HepG2 (cell line): Measurements from ENCODE around the gene SIVA1. TPM values are rescaled to one million over a fixed set of nuclear protein-coding genes. Genes with fewer than 3 reads are reported as not detected.
A peak's percentile ranks its signal among the peaks of the same experiment; 100 is the strongest.

ENCODE experiments used
- CENPBD1 ChIP-seq: sonication (generic); formaldehyde crosslinking; IDR thresholded peaks from 2 replicates; pipeline ENCODE4 v1.8.0; 2022; ENCODE audit warnings: missing genetic modification reagents, low read depth, mild to moderate bottlenecking, borderline replicate concordance
- CERS6 ChIP-seq: sonication (generic); formaldehyde crosslinking; IDR thresholded peaks from 2 replicates; pipeline ENCODE4 v1.5.0; 2020; ENCODE audit warnings: missing genetic modification reagents
- GATAD2A ChIP-seq: IDR thresholded peaks from 2 replicates; pipeline ENCODE4 v1.6.1; 2016
- NFKBIZ ChIP-seq: IDR thresholded peaks from 2 replicates; pipeline ENCODE4 v1.6.1; 2018; ENCODE audit warnings: missing genetic modification reagents, missing compliant biosample characterization
- PHF8 ChIP-seq: sonication (generic); formaldehyde crosslinking; IDR thresholded peaks from 2 replicates; pipeline ENCODE4 v1.5.0; 2020; ENCODE audit warnings: missing genetic modification reagents
- PPARG ChIP-seq: conservative IDR thresholded peaks from 2 replicates; pipeline ENCODE4 v1.6.1; 2016; ENCODE audit warnings: missing biosample characterization, missing genetic modification reagents
- REL ChIP-seq: sonication (generic); formaldehyde crosslinking; conservative IDR thresholded peaks from 2 replicates; pipeline ENCODE4 v1.8.0; 2022; ENCODE audit warnings: mild to moderate bottlenecking, missing genetic modification reagents, moderate library complexity
- SIN3A ChIP-seq: IDR thresholded peaks from 2 replicates; pipeline ENCODE4 v1.6.1; 2011; ENCODE audit warnings: low read depth, mild to moderate bottlenecking, control low read depth, low read length, borderline replicate concordance
- SMAD3 ChIP-seq: sonication (generic); formaldehyde crosslinking; IDR thresholded peaks from 2 replicates; pipeline ENCODE4 v1.4.0; 2020; ENCODE audit warnings: missing genetic modification reagents
- THYN1 ChIP-seq: sonication (generic); formaldehyde crosslinking; IDR thresholded peaks from 2 replicates; pipeline ENCODE4 v1.8.1; 2023; ENCODE audit warnings: low read depth, mild to moderate bottlenecking, moderate library complexity, missing genetic modification reagents, borderline replicate concordance
- UBTF ChIP-seq: sonication (generic); formaldehyde crosslinking; IDR thresholded peaks from 2 replicates; pipeline ENCODE4 v1.4.0; 2020; ENCODE audit warnings: mild to moderate bottlenecking, missing genetic modification reagents
- ZBTB42 ChIP-seq: sonication (generic); formaldehyde crosslinking; IDR thresholded peaks from 2 replicates; pipeline ENCODE4 v1.5.0; 2020; ENCODE audit warnings: mild to moderate bottlenecking, missing genetic modification reagents
- ZNF446 ChIP-seq: sonication (generic); formaldehyde crosslinking; IDR thresholded peaks from 2 replicates; pipeline ENCODE4 v1.5.0; 2020; ENCODE audit warnings: mild to moderate bottlenecking, missing genetic modification reagents
- ZNF546 ChIP-seq: sonication (generic); formaldehyde crosslinking; conservative IDR thresholded peaks from 2 replicates; pipeline ENCODE4 v1.8.1; 2023; ENCODE audit warnings: mild to moderate bottlenecking, missing genetic modification reagents
- ZNF841 ChIP-seq: sonication (generic); formaldehyde crosslinking; IDR thresholded peaks from 2 replicates; pipeline ENCODE4 v1.8.1; 2023; ENCODE audit warnings: missing genetic modification reagents, borderline replicate concordance
- ZSCAN29 ChIP-seq: sonication (generic); formaldehyde crosslinking; conservative IDR thresholded peaks from 2 replicates; pipeline ENCODE4 v1.4.0; 2020; ENCODE audit warnings: mild to moderate bottlenecking, missing genetic modification reagents
- ZSCAN31 ChIP-seq: sonication (generic); formaldehyde crosslinking; IDR thresholded peaks from 2 replicates; pipeline ENCODE4 v1.5.0; 2020; ENCODE audit warnings: low read depth, mild to moderate bottlenecking, missing genetic modification reagents
- polyA plus RNA-seq, 8 experiments: library from polyadenylated mRNA; depleted of rRNA in 3 of 8; stranded (reverse) in 7 of 8; unstranded in 1 of 8; fragments of >200 nt; fragmentation: Illumina TruSeq in 4 of 8; extraction: Trizol in 4 of 8; gene quantifications; 2 replicates each; pipeline versions ENCODE4 v1.2.1 to v1.2.3, GENCODE V29; 2011 to 2016; ENCODE audit warnings: low read depth in 4 of 8, missing spikeins in 1 of 8, mixed read lengths in 1 of 8; ENCODE audit not compliant: insufficient read depth in 1 of 8
- total RNA-seq, 5 experiments: library from RNA; depleted of rRNA; stranded (reverse); fragments of >200 nt; fragmentation: Illumina TruSeq; extraction: Trizol; gene quantifications; 2 replicates each; pipeline ENCODE4 v1.2.3, GENCODE V29; 2016; ENCODE audit warnings: low read depth in 1 of 5
- TF ChIP-seq, protein P1 (sequence below): sonication (generic); formaldehyde crosslinking; IDR thresholded peaks from 2 replicates; pipeline ENCODE4 v1.5.1; 2020; ENCODE audit warnings: mild to moderate bottlenecking, missing genetic modification reagents, moderate library complexity

SIVA1 gene
- total and polyA plus RNA-seq, 2 of the 13 experiments (the other 11 are each of a cell fraction or from before 2014, with no cell fraction given): 123 to 186 TPM

DNA sequence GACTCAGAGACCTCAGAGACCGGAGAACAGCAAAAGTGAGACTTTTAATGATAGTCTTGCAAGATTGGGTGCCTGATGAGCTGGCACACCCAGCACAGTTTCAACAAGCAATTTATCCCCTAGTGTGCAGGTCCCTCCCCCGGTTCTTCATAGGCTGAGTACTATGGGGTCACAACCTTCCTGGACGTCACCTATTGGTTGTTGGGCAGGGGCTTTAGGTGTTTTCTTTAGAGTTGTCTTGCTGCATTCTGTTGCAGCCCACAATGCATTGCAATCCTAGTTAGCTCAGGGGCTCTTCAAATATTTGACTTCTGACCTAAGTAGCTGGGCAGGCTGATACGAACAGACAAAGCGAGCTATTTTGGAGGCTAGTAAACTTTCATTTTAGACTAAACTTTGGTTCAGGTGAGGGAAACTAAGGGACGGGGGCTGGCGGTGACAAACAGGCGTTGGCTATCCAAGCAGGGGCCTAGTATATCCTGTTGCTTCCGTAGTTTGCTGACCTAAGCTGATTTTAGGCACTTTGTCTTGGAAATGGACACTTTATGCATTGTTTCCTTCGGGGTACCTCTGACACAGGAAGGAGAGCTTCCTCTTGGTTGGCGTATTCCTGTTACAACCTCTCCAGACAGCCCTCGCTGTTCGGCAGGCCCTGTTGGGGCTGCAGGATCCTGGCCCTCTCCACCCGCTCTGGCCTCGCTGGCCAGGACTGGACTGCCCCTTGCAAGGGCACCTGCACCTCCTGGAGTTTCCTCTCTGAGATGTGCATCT is 14.1 kb downstream of the SIVA1 start (continued):
- TF ChIP-seq CERS6 (CRISPR knock-in tag): no peak
- TF ChIP-seq PPARG (CRISPR knock-in tag): peak; percentile 53; the same call in 1 of the 2 replicates
- TF ChIP-seq SIN3A: peak; percentile 85
- peak; percentile 64 for TF ChIP-seq PHF8
- peak; percentile 70 for TF ChIP-seq SMAD3
- TF ChIP-seq GATAD2A (CRISPR knock-in tag): peak; percentile 43; the same call in 1 of the 2 replicates
- TF ChIP-seq NFKBIZ (CRISPR knock-in tag): 0 out of 2 replicates have a peak, but pooled peaks have one; percentile 36
- TF ChIP-seq THYN1: no peak
- TF ChIP-seq CENPBD1 (CRISPR knock-in tag): no peak
- TF ChIP-seq, protein P1, sequence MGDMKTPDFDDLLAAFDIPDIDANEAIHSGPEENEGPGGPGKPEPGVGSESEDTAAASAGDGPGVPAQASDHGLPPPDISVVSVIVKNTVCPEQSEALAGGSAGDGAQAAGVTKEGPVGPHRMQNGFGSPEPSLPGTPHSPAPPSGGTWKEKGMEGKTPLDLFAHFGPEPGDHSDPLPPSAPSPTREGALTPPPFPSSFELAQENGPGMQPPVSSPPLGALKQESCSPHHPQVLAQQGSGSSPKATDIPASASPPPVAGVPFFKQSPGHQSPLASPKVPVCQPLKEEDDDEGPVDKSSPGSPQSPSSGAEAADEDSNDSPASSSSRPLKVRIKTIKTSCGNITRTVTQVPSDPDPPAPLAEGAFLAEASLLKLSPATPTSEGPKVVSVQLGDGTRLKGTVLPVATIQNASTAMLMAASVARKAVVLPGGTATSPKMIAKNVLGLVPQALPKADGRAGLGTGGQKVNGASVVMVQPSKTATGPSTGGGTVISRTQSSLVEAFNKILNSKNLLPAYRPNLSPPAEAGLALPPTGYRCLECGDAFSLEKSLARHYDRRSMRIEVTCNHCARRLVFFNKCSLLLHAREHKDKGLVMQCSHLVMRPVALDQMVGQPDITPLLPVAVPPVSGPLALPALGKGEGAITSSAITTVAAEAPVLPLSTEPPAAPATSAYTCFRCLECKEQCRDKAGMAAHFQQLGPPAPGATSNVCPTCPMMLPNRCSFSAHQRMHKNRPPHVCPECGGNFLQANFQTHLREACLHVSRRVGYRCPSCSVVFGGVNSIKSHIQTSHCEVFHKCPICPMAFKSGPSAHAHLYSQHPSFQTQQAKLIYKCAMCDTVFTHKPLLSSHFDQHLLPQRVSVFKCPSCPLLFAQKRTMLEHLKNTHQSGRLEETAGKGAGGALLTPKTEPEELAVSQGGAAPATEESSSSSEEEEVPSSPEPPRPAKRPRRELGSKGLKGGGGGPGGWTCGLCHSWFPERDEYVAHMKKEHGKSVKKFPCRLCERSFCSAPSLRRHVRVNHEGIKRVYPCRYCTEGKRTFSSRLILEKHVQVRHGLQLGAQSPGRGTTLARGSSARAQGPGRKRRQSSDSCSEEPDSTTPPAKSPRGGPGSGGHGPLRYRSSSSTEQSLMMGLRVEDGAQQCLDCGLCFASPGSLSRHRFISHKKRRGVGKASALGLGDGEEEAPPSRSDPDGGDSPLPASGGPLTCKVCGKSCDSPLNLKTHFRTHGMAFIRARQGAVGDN (CRISPR knock-in tag): peak; percentile 61
- TF ChIP-seq REL (CRISPR knock-in tag): no peak
- no peak for TF ChIP-seq ZSCAN29
- 0 out of 2 replicates have a peak, but pooled peaks have one; percentile 11 for TF ChIP-seq UBTF (CRISPR knock-in tag)
- TF ChIP-seq ZNF446 (CRISPR knock-in tag): no peak
- TF ChIP-seq ZNF546: no peak
- no peak for TF ChIP-seq ZBTB42 (CRISPR knock-in tag)
- 0 out of 2 replicates have a peak, but pooled peaks have one; percentile 48 for TF ChIP-seq ZSCAN31
- no peak for TF ChIP-seq ZNF841 (CRISPR knock-in tag)
